Fibroblast of skin of back (primary cell): ENCODE results near the gene FNIP2.

Experiments
- DNase-seq: peaks from one replicate; pipeline ENCODE4 v3.0.0-alpha.2; 2013

Gene FNIP2

GRCh38 chr4:158763462-158763861, 5.4 kb upstream of the FNIP2 start:
- DNase-seq = no peak

DNA sequence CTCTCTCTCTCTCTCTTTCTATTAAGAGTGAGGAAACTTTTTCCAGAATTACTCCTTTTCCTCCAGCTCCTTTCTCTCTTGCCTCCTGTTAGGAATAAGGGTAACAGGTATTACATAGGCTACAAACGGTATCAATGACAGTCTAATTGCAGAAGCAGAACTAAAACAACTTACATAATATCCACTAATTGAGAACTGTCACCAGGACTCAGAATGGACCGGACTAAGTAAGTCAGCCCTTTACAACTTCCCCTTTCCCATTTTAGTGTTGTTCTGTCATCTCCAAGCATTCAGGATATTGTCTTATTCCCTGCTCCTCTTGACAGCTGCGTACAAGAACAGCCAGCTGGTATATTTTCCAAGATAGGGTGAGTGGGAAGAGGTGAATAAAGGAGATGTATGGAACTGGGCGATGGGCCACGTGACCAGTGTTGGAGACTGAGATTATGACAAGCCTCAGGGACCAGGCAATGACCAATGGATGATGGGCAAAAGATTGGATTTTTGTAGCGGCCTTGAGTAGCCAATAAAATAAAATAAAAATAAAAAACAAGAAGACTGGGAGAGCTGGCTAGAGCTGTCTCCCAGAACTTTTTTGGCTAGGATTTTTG, 2.3 kb upstream of the FNIP2 start:
- no peak for DNase-seq

GRCh38 chr4:158767451-158767850, 1.4 kb upstream of the FNIP2 start:
- no peak for DNase-seq

- peak; percentile 59 for DNase-seq
These were observed 522 bp downstream of the FNIP2 start for GRCh38 chr4:158769175-158769921.

GRCh38 chr4:158770671-158771070, 1.8 kb downstream of the FNIP2 start:
- no peak for DNase-seq

DNA sequence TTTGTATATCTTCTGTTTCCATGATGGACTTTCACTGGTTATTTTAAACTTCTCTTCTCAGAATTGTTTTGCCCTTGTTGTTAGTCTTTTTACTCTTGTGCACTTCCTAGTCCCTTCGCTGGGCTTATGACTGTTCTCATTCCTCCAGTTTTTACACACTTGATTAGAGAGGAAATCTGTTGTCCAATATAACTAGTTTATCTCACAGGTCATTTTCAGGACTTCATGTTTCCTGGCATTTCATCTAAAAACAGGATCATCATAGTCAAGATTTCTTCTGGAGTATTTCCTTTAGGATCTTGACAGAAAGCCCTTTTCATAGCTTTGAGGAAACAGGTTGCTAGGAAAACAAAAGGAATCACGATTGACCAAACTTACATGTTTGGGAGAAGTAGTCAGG, 3.0 kb downstream of the FNIP2 start:
- DNase-seq = no peak

DNA sequence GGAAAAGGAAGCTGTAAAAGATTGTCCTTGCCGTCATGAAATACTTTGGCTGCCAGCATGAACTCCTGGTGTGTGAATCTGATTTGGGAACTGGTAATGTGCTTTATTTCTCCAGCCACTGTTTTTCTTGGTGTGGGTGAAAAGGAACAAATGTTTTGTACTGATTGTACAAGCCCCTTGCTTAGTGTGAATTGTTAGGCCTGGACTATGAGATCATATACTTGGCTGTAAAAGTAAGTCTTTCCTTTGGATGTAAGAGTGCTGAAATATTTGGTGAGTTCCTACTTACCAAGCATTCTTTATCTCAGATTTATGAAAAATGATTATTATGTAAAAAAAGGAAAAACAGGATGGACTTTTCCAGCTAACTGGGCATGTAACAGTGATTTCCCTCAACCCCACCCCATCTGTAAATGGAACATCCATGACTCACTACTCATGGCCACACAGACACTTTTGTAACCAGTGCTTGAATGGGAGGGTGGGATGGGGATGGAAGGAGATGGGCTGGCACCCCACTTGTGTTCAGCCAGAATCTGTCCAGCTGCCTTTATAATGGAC, 6.3 kb downstream of the FNIP2 start:
- DNase-seq = peak; percentile 81

DNA sequence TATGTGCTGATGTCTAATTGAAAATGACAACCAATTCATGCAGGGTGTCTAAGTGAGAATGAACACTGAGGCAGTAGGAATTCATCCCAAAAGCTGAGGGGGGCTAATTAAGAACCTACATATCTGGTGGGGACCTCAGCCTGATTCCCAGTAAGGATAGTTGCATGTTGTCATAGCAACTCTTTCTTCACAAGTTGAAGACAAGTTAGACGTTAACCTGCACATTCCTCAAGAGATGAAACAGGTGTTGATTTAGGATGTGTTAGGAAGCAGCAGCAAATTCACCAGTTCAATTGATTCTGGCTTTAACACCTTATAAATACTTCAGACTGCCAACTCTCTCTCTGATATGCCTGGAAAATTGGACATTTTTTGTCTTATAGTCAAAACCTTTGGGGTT, 7.3 kb downstream of the FNIP2 start:
- no peak for DNase-seq

DNA sequence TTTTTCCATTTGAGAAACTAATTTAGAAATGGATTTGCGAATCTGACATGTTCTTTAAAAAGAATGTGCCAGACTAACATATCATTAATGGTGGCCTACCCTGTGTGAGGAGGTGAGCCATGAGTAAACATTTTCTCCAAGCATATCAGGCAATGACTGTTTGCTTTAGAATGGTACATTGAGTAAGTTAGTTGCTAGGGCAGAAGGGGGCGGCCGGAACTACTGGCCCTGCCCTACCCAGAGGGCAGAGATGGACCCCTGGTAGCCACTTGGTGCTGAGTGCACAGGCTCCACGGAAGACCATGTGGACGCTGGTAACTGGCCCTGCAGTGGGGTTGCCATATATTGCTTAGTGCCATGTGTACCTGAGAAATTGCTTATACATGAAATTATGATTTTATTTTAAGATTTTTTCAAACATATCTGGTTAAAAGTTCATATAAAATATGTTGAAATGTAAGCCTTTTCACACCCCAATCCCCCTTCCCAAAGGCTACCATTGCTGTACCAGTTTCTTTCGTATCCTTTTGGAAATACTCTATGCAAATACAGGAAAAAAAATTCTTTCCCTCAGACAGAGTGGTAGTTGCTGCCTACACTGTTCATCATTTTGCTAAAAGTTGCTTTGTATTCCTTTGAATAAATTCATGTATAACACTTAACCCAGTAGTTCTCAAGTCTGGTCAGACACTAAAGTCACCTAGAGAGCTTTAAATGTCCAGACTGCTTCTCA, 8.8 kb downstream of the FNIP2 start:
- no peak for DNase-seq

- DNase-seq = no peak
These were observed 9.4 kb downstream of the FNIP2 start for GRCh38 chr4:158778156-158778711.

DNA sequence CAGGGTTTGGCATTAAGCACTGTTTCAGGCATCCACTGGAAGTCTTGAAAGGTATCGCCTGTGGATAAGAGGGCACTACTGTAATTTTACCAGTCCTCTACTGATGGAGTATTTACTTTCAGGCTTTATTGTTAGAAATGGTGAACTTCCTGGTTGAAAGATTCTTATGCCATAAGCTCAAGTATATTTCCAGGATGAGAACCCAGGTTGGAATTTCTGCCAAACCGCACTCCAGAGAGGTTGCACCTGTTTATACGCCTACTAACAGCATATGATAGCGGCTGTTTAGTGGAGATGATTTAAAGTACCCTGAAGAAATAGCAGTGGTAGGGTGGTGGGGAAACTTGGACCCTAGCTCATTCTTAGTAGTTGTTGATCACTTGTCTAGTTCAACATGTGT, 9.9 kb downstream of the FNIP2 start:
- no peak for DNase-seq

DNA sequence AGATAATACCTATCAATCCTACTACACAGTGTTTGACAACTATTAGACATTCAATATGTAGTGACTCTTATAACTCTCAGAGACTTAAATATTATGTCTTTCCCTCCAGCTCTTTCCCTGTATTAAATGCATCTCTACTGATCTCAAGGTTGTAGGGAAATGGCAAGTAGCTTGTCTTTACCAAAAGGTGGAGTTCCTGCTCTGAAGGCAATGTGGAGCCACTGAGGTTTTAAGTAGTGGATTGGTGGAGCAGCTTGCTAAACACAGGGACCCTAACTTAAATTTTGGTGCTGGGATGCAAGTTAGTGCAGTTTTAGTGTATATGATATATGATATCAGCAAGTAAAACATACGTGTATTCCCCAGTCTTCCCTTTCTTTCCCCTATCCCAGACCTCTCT, 13.1 kb downstream of the FNIP2 start:
- no peak for DNase-seq

GRCh38 chr4:158782551-158783360, 13.9 kb downstream of the FNIP2 start:
- DNase-seq = peak; percentile 90

DNA sequence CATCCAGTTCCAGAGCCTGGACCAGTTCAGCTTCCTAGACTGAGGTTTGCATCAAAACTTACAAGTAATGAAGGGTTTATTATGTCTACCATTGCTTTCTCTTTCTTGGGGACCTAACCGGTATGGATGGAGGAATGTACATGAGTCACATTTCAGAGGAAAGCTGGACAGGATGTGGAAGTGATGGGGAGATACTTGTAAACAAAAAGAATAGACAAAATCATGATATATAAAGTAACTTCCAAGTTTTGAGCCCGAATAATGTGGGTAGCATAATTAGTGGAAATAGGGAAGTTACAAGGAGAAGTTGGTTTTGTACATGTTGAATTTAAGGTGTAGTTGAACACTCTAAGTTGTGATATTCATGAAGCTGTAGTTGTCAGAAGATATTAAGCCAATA, 15.0 kb downstream of the FNIP2 start:
- peak; percentile 81 for DNase-seq

- no peak for DNase-seq
These were observed 16.9 kb downstream of the FNIP2 start for GRCh38 chr4:158785718-158786117.

DNA sequence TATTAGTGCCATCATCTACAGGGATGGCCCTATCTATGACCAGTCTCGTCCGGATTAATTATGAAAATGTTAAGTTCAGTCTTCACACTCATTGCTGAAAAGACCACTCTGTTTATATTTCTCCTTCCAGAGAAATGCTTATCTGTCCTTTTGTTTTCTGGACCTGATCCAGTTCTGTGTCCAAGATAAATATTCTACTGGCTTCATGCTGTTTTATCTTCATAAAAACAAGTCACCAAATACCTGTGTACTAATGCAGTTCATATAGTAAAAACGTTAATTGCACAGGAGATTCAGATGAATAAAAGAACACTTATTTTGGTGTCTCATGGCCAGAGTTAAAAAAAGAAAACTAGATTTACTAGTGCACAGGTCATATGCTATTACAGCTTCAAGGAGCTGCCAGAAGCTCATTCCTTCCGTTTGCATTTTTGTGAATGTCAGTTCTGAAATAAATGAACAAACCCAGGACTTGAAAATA, 17.3 kb downstream of the FNIP2 start:
- DNase-seq = no peak

- DNase-seq = no peak
These were observed 18.1 kb downstream of the FNIP2 start for GRCh38 chr4:158786955-158787354.

DNA sequence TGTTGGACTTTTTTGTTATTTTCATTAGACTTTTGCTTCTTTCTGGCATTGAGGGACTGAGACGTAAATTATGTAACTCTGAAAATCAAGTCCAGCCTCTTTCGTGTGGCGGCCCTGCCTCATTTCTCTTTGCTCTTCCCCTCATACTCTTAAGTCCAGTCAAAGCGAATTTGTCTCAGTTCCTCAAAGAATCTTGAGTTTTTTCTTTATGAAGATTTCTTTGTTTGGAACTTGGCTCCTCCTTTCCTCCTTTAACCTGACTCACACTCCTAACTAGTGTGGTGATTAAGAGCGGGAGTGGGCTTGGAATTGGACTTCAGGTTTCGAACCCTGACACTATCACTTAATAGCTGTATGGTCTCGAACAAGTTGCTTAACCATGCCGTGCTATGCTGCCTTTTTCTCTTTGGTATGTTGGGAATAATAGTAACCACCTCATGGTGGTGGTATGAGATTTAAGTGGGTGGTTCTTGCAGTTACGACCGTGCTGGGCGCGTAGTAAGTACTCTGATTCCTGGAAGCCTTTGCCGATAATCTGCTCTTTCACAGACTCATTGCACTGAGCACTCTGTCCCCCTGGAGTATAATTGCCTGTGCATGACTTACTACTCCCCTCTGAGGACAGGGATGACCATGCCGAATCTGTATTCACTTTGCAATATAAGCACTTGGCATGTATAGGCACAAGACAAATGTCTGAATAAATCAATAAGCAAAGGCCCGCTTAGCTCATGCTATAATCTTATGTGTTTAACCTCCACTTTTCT, 19.1 kb downstream of the FNIP2 start:
- DNase-seq = no peak

- DNase-seq = no peak
These were observed 19.7 kb downstream of the FNIP2 start for GRCh38 chr4:158788516-158788915.

GRCh38 chr4:158789853-158790252, 21.0 kb downstream of the FNIP2 start:
- no peak for DNase-seq

DNA sequence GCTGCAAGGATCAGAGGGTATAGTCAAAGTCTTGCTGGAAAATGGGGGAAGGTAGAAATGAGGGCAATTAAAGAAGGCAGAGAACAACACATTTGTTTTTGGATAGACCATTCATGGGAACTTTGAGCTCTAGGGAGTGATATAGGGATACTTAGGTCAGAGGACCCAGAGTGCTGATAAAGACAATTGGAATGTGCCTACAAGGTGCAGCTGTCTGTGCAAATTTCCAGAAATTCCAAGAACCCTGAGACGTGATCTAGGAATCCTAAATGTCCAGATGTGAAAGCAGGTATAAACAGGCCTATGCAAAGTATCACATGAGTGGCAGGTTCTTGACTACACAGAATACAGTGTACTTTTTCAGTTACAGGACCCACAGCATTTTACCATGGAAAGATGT, 24.2 kb downstream of the FNIP2 start:
- no peak for DNase-seq
